Left hindlimb (tissue), 1 donor: ENCODE results near the gene NUDT2.

Source experiments
- DNase-seq: peaks from one replicate; pipeline ENCODE4 v3.0.0-alpha.2; 2018

NUDT2 gene

GRCh38 chr9:34371886-34372466 is 42.6 kb downstream of the NUDT2 start:
- DNase-seq = no peak

DNA sequence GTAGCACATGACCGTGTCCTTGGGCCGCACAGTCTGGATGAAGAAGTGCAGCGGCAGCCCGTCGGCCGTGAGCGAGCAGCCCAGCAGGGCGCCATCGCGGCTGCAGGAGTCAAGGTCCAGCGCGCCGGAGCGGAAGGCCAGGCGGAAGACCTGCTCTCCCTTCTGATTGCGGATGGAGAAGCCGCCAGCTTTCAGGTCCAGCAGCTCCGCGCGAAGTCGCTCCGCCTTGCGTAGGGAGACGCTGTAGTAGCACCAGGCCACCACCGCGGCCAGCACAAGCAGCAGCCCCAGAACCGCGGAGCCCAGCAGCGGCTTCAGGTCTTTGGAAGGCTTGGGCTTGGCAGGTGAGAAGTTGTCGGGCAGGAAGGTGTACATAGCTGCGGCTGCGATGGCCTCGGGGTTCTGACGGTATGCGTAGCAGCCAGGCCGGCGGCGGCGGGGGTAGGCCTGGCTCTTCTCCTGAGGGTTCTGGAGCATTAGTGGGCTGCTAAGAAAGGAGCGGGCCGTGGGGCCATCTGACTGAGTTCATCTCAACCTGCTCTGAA is 43.2 kb downstream of the NUDT2 start:
- no peak for DNase-seq

DNA sequence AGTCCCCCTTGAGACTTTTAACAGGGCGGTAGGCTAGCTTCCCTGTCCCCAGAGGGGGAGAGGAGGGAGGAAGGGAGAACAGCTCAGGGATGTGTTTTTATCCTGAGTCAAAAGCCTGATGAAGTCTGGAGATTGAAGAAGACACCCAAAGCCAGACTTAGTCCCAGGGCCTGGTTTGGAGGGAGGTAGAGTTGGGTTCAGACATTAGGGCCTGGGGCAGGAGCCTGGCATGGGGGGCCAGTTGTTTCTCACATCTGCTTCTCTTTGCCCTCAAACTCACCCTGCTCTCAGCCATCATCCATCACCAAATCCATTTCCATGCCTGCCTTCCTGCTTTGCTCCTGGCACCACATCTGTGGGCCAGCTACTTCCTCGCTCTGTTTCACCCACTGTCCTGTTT is 44.4 kb downstream of the NUDT2 start:
- DNase-seq = no peak

GRCh38 chr9:34374339-34374738 is 45.0 kb downstream of the NUDT2 start:
- no peak for DNase-seq

GRCh38 chr9:34374905-34375552 is 45.7 kb downstream of the NUDT2 start:
- no peak for DNase-seq

DNA sequence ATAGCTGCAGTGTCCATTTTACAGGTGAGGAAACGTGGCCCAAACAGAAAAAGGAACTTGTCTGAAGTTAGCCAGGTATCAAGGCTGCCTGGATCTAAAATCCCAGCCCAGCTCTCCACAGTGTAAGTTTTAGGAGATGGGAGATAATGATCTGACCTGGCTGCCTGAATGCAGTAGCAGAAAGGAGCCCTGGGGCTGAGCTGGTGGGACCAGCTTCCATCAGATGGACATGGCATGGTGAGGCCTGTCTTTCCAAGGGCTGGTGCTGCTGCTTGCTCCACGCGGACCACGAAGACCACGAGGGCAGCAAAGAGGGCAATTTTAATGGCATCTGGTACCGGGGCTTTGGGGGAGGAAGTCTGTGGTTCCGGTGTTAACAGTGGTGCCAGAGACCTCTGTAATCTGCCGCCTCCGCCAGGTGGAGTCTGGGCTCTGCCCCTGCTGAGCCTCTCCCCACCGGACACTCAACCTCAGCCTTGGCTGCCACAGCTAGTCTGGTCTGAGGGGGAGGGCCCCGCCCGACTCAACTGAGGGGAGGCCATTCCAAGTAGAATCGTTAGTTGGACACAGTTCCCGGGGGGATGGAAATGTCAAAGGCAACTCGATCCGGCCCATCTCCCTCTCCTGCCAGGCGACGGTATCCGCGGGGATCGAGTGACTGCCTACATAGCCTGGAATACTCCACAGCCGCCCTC is 46.7 kb downstream of the NUDT2 start:
- DNase-seq = peak; percentile 65

DNA sequence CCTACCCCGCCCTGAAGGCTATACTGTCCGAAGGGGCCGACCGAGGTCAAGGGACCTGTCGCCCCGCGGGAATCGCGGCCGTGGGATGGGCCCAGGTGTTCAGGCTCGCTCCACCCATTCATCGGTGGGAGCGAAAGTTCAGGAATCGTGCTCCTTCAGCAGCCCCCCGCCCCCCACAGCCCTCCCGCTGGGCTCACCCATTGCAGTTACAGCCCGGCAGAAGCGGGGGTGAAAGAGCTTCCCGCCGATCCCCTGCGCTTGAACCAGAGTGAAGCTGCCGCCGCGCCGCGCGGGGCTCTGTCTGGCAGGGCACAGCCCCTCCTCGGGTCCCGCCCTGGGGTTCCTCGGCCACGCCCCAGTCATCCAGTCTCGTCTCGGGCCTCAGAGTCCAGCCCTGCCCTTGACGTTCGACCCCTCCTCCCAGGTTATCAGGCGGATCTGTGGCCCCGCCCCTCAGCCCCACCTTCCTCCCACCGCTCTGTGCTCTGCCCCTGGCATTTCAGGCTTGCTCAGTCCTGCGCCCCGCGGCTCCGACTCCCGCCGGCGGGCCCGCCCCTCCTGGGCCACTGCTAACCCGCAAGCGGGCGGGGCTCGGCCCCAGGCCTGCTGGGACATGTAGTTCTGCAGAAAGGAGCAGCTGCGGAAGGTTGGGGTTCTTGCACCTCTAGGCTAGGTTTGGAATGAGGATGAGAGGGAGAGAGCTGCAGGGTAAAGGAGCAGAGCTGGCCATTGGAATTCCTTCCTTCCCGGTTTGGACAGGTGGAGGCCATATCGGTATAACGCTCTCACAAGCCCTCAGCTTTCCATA is 47.4 kb downstream of the NUDT2 start, which contains the start of gene MYORG:
MYORG (minus strand) TSS at position 303 of the 808 bp plus-strand sequence. CDS start 3,955 bp downstream, outside the sequence.
- peak; percentile 93 for DNase-seq

- peak; percentile 55 for DNase-seq
These were observed 48.0 kb downstream of the NUDT2 start for GRCh38 chr9:34377404-34377746.

GRCh38 chr9:34378376-34379060 is 49.1 kb downstream of the NUDT2 start:
- DNase-seq = no peak

GRCh38 chr9:34379334-34380033 is 50.1 kb downstream of the NUDT2 start:
- peak; percentile 86 for DNase-seq

GRCh38 chr9:34380034-34380510 is 50.7 kb downstream of the NUDT2 start:
- no peak for DNase-seq

DNA sequence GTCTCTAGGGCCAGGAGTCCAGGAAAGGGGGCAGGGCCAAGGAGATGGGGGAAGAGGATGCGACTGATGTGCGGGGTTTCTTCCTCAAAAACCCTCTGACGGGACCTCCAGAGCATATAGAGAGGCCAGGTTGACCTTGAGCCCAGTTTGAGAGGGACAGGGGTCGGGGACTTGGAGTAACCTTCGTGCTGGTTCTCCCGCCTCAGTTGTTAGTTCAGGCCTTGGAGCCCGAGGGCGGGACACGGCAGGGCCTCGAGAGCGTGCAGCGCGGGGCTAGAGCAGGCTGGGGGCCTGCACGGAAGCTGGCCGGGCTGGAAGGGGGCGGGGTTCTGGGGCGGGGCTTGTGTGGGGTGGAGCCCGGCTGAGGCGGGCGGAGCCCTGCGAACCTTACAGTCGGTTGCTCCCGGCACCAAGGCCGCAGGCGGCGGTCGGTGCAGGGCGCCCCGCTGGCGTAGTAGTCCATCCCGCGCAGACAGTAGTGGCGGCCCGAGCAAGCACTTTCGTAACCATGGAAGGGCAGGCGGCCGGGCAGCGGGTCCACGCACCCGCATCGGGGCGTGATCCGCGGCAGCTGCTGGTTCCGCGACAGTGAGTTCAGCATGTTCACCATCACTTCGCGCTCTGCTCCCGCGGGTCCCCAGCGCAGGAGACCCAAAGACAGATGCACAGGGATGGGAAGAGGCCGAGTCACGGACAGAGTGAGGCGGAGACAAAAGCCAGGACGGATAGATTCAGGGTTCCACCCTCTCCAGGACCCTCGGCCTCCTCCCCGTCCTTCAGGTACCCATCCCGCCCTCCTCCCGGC is 51.3 kb downstream of the NUDT2 start:
- DNase-seq = peak; percentile 87

- DNase-seq = no peak
These were observed 52.0 kb downstream of the NUDT2 start for GRCh38 chr9:34381323-34381722.

DNA sequence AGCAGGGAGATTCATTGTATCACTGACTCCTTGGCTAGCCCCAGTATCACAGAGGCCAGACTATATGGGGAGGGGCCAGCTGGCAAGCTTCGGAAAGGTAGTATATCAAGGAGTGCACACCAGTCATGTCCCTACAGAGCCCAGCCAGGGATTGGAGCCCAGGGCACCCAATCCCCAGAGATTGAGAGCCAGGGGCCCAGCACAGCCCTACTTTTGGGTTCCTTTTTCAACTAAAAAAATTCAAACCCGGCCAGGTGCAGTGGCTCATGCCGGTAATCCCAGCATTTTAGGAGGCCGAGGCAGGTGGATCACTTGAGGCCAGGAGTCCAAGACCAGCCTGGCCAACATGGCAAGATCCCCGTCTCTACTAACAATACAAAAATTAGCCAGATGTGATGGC is 52.7 kb downstream of the NUDT2 start:
- no peak for DNase-seq

DNA sequence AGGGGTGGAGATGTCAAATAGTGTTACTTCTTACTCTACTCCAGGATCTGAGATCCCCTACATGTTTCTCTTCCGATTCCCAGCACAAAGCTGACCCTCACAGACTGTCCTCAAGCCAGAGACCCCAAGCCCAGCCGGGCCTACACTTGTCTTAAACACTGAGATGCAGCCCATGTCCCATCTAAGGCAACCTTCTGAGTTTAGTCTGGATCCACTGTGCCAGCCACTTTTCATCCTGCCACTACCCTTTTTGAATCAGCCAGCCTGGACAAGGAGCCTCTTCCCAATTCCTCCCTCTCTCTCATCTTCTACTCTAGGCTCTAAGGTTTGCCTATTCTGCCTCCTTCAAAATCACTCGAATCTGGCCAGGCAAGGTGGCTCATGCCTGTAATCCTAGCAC is 53.5 kb downstream of the NUDT2 start:
- no peak for DNase-seq

DNA sequence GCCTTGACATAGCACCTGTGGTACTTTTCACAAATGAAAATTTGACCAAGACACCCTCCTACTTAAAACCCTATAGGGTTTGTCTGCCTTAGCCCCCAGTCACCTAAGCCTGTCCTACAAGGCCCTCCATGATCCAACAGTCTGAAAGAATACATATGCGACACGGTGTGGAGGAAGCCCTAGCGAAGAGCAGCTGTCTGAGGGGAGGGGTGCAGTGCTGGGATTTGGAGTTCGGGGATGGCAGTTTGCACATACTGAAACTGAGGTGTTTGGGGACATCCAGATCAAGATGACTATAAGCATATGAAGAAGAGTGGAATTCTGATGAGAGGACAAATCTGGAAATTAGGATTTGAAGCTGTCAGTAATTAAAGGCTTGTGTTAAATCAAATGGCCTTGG is 54.5 kb downstream of the NUDT2 start:
- no peak for DNase-seq

DNA sequence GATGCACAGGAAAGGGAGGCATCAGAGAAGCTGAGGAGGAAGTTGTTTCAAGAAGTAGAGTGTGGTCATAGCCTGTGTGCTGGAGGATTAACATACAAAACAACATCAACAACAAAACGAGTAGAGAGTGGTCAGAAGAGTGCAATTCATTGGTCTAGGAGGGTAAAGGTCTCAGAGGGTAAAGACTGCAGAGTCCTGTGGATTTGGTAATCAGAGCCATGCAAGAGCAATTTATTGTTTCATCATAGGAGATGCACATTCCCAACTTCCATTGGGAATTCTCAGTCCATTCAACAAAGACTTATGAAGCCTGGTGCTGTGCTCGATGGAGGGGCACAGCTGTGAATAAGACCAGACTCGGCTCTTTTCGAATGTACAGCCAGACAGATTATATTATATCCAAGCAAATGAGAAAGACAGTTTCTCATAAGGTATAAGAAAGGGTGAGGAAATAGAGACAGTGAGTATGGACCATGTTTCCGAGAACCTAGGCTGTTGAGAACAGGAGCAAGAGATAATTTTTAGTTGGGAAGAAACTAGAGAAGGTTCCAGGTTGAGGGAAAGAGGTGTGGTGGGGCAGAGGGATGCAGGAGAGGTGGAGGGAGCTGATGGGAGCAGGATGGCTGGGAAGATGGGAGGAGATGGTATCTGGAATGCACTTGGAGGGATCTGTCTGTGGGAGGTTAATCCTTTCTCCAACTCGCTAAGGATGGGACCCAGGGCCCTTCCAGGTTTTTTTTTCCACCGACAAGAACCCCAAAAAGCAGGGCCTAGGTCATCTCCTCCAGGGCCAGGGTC is 55.2 kb downstream of the NUDT2 start:
- no peak for DNase-seq

DNA sequence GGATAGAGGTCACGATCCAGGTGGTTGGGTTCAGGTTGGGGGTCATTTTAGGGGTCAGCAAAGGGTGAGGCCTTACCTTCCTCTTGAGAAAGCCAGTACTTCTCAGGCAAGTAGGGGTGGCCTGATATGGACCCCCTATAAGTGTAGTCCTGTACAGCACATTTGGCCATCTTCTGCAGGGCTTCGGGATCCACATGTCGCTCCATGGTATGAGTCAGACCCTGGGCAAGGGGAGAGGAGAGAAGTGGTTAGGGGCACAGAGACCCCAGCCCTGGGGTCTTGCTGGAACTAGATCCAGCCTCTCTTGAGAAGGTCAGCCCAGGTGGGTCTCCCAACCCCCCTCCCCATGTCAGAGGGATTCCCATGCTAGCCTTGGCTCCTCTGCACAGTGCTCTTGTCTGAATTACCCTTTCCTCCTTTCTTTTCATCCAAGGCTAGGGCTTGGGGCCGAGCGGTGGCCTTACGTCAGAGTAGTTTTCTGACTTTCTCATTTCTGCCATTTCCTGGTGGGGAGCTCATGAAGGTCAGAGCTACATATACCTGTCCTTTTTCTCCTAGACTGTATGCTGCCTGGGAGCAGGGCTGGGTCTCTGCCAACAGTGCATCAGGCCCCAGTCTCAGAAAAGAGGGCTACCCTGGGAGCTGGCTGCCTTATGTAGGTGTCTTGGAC is 56.3 kb downstream of the NUDT2 start:
- no peak for DNase-seq

GRCh38 chr9:34386656-34387055 is 57.3 kb downstream of the NUDT2 start:
- DNase-seq = no peak
